Fibroblast of pulmonary artery (primary cell): Measurements from ENCODE around the gene VWA3A.

Experiments used
- DNase-seq: peaks from one replicate; pipeline ENCODE4 v3.0.0-alpha.2; 2010; ENCODE audit warnings: low read depth
- H3K4me3 ChIP-seq: replicated peaks from 2 replicates; pipeline ENCODE4 v1.5.1; 2011; ENCODE audit warnings: low read depth, mild to moderate bottlenecking, control low read depth, low read length, moderate library complexity
- TF ChIP-seq, protein P1 (sequence below): IDR thresholded peaks from 2 replicates; pipeline ENCODE4 v1.5.1; 2011; ENCODE audit warnings: mild to moderate bottlenecking, control low read depth, low read length, inconsistent platforms; ENCODE audit errors: missing control alignments

Gene VWA3A

GRCh38 chr16:22204091-22204655 is 111.8 kb downstream of the VWA3A start:
- H3K4me3 ChIP-seq, result no peak overlapping the region
- TF ChIP-seq, protein P1, sequence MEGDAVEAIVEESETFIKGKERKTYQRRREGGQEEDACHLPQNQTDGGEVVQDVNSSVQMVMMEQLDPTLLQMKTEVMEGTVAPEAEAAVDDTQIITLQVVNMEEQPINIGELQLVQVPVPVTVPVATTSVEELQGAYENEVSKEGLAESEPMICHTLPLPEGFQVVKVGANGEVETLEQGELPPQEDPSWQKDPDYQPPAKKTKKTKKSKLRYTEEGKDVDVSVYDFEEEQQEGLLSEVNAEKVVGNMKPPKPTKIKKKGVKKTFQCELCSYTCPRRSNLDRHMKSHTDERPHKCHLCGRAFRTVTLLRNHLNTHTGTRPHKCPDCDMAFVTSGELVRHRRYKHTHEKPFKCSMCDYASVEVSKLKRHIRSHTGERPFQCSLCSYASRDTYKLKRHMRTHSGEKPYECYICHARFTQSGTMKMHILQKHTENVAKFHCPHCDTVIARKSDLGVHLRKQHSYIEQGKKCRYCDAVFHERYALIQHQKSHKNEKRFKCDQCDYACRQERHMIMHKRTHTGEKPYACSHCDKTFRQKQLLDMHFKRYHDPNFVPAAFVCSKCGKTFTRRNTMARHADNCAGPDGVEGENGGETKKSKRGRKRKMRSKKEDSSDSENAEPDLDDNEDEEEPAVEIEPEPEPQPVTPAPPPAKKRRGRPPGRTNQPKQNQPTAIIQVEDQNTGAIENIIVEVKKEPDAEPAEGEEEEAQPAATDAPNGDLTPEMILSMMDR, result no peak
- no peak for DNase-seq

GRCh38 chr16:22205577-22206012 is 113.3 kb downstream of the VWA3A start:
- TF ChIP-seq, protein P1, result no peak
- no peak for DNase-seq
- peak overlapping the region; percentile 85 for H3K4me3 ChIP-seq

DNA sequence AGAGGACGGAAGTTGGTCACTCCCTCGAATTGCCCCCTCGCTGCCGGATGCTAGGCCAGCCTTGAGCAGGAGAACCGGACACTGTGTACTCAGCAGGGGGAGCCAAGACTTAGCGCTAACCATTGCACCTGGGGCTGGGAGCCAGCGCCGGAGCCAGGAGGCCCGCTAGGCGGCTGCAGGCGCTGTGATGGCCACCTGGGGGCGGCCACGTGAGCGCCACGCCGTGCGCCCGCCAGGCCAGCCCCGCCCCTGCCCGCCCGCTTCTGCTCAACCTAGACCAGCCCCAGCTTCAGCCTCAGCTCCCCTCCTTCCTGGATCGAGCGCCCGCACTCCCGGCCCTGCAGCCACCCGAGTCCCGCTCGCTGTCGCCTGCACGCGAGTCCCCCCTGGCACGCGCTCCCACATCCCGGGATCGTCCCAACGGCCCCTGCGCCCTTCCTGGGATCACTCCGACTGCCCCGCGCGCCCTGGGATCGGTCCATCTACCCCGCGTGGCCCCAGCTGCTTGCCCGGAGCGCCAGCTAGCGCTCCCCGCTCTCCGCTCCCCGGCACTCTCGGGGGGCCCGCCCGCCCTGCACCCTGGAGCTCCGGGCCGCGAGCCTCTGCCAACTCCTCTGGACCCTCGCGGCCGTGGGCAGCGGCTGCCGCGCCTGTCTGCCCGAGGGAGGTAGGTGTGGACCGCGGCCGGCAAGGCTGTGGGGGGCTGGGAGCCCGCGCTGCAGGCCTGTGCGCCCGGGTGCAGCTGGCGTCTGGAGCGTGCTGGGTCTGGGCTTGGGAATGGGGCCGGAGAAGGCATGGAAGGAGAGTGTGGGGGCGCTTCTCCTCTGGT is 113.9 kb downstream of the VWA3A start, which contains the start of gene EEF2K:
Gene EEF2K, plus strand, starts transcription at position 266 of the 829 bp plus-strand sequence. CDS start 19,452 bp downstream, outside the sequence.
- peak within 1 kb of the TSS; percentile 85 for H3K4me3 ChIP-seq
- DNase-seq, result peak; percentile 97
- TF ChIP-seq, protein P1, result peak; percentile 55
